Measurements from ENCODE around the gene ADAMTS19. TPM values are rescaled to one million over a fixed set of nuclear protein-coding genes. Genes with fewer than 3 reads are reported as not detected.

Gene ADAMTS19
- total RNA-seq, 1 experiment from 2014 or later, result not detected

DNA sequence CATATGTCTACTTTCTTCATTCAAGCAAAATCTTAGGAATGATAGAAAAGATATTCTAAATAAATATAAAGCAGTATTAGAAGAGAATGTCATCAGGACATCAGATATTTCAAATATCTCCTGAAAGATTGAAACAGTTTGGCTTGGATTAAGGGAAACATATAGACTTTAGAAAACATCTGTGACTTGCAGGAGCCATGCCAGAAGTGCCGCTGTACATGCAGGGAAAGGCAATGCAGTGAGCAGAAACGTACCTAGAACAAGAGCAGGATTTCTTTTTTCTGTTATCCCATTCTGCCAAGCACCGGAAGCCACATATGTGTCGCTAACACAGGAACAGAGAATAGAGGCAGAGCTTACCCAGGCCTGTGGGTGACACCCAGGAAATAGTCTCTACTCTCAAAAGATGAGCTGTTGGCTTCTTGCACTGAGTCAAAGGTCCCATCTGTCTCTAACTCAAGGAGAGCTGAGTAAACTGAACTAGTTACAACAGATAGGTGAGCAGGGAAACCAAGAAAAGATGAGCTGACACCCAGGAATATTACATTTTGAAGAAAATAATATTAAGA is 5.8 kb downstream of the ADAMTS19 start:
- no peak for DNase-seq (ENCODE audit: low spot score)

- DNase-seq (ENCODE audit: low spot score), result no peak
Observed at GRCh38 chr5:129474544-129474943, 14.4 kb downstream of the ADAMTS19 start.

GRCh38 chr5:129476751-129477150 is 16.7 kb downstream of the ADAMTS19 start:
- no peak for DNase-seq (ENCODE audit: low spot score)

DNA sequence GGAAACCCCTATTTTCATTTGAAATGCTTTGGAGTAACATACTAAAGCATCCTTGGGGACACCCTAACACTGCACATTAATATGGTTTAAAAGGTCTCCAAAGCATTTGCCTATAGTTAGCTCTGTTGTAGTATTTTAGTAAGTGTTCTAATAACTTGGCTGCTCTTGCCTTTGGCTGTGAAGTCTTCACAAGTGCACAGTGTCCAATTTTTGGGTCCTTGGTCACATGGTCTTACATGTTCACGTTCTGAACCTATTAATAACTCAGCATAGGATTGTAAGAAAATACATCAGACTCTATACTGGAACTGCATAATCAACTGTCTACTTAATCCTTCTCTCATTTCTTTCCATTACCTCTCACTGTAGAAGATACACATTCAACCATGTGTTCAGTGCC is 17.4 kb downstream of the ADAMTS19 start:
- no peak for DNase-seq (ENCODE audit: low spot score)

DNA sequence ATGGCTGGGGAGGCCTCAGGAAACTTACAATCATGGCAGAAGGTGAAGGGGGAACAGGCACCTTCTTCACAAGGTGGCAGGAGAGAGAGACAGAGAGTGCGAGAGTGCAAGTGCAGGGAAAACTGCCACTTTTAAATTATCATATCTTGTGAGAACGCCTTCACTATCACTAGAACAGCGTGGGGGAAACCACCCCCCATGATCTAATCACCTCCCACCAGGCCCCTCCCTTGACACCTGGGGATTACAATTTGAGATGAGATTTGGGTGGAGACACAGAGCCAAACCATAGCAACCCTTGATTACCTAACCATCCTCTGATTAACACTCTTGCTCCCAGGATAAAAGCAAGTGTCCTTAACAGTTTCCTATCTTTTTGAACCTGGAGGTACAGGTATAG is 21.1 kb downstream of the ADAMTS19 start:
- DNase-seq (ENCODE audit: low spot score), result no peak

DNA sequence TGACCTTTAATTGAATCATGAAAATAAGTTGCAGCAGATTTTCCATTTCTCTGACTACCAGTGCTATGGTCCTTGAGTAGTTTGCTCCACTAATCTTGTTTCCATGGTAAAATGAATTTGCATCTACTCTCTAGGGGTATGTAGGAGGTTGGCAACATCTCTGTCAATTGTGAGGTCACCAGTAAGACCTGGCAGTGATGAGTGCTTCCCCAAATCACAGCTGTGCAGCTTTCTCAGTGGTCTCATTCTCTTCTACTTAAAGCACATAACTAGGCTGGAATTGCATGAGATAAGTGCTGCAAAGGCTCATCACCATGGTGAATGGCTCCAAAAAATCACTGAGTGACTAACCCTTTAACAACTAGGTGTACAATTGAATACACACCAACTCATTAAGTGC is 36.3 kb downstream of the ADAMTS19 start:
- no peak for DNase-seq (ENCODE audit: low spot score)

DNA sequence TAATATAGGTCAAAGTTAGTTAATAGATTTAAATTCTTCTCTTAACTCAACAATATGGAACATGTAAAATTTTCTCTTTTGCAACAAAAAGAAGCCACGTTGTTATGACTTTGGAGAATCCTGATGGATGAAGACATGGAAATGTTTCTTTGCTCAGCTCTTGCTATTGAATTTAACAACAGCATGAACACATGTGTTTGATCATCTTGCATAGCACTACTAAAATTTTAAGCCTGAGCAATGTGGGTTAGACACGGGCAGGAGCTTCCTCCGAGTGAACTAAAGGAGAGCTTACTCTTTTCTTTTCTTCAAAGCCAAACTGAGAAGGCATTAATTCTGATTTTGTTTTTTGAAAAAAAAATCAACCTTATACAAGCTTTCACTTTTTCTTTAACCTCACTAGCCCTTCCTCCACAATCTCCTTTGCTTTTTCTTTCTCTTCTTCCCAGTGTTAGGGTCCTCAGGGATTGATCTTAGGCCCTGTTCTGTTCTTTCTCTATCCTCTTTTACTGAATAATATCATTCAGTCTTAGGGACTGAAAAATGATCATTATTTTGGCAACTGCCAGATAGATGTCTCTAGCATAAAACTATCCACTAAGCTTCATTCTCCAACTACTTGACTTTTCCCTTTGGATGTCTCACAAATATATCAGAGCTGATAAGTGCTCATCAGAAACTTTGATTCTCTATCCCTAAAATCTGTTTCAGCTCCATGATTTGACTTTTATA is 36.9 kb downstream of the ADAMTS19 start:
- no peak for DNase-seq (ENCODE audit: low spot score)

DNA sequence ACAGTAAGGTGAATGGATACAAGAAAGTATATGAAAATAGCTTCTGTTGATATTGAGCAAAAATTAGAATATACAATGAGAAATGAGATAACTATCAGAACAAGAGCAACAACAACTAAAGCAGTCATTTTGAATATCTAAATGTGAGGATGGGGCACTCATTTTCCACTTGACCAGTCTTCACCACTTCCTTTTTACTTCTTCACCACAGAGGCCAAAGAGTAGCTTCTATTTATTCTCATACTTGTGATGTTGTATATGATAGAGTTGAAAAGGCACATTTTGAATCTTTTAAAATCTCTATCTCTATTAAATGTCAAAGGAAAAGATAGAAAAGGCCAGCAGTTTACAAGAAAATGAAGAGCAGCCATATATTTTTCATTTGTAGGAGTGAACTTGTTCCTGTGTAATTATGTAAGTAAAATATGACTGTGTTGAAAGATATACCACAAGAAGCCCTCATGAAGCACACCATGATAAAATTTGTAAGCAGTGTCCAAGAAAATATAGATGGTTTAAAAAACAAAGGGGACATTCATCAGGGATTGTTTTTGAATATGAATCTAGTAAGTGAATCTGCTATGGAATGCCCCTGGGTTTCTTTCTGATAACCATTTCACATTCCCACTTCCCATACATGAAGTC is 39.2 kb downstream of the ADAMTS19 start:
- DNase-seq (ENCODE audit: low spot score), result no peak

DNA sequence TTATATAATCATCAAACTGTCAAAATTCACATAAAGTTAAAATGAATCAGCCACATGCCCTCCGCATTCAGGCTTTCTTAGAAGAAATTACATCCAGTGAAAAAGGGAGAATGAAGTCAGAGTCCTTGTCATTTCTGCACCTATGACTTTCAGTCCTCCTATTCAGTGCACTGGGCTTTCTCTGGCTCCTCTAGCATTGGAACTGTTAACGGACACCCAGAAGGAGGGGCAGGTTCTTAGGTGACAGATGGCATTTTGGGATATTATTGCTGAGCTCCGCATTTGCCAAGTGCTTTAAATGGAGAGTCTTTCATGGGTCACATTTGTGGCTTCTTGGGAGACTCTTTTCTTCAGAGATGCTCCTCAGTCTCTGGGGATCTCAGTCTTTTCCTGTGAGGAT is 40.0 kb downstream of the ADAMTS19 start:
- no peak for DNase-seq (ENCODE audit: low spot score)

DNA sequence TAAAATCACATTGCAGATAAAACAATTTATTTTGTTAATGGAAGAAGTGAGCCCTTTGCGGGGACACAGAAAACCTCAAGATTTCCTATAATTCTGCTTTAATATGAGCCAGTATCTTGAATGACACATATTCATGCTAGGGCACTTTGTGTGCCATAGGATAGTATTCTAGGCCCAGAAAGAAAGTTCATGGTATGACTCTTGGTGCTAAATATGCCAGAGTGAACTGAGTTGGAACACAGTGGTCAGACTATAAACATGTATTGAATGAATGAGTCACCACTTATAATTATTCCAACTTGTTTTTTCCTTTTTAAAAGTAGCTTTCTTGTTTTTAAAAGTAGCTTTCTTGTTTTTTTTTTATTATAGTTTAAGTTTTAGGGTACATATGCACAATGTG is 46.0 kb downstream of the ADAMTS19 start:
- DNase-seq (ENCODE audit: low spot score), result no peak

GRCh38 chr5:129506950-129507349 is 46.9 kb downstream of the ADAMTS19 start:
- DNase-seq (ENCODE audit: low spot score), result no peak

- DNase-seq (ENCODE audit: low spot score), result no peak
Observed at GRCh38 chr5:129507527-129507926, 47.4 kb downstream of the ADAMTS19 start.

GRCh38 chr5:129508606-129509005 is 48.5 kb downstream of the ADAMTS19 start:
- no peak for DNase-seq (ENCODE audit: low spot score)

DNA sequence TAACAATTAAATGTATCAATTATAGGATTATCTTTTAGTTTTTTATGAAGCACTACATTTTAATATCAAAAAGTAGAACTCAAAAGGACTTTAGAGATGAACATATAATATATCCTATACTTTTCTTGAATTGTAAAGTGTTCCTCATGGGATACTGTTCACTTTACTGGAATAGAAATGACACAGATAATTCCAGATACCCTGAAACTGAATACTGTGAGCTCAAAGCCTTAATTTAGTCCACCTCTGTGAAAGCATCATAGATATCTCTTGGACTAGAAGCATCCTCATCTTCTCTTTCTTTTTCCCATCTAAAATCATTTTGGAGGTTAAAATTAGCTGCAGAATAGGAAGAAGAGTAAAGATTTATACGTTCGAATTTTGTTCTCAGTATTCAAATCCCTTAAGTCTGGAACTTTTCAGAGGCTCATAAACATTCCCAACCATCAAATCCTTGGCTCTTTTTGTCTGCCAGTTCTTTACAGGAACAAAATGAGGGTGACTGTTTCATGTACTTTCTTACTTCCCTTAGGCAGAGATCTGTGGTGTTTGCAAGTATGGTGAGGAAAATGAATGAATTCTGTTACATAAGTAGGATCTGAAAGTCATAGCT is 49.4 kb downstream of the ADAMTS19 start:
- no peak for DNase-seq (ENCODE audit: low spot score)

DNA sequence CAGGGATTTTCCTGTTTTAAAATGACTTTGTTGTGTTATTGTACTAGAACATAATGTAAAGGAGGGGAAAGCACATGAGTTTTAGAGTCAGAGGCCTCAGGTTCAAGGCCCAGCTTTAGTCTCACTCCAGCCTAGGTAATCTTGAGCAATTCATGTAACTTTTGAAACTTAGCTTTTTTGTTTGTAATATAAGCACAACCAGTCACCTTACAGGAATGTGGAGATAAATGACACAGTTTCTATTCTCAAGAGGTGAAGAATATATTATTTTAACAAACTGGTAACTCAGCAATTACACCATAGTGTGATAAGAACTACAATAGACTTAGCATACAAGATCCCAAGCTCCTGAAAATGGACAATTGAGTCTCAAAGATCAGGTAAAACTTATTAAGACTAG is 51.2 kb downstream of the ADAMTS19 start:
- no peak for DNase-seq (ENCODE audit: low spot score)

- no peak for DNase-seq (ENCODE audit: low spot score)
Observed at GRCh38 chr5:129541051-129541450, 81.0 kb downstream of the ADAMTS19 start.

- DNase-seq (ENCODE audit: low spot score), result peak; percentile 64
Observed at GRCh38 chr5:129541648-129542251, 81.7 kb downstream of the ADAMTS19 start.

- DNase-seq (ENCODE audit: low spot score), result no peak
Observed at GRCh38 chr5:129547137-129547536, 87.0 kb downstream of the ADAMTS19 start.

- DNase-seq (ENCODE audit: low spot score), result no peak
Observed at GRCh38 chr5:129554134-129554904, 94.2 kb downstream of the ADAMTS19 start.

- DNase-seq (ENCODE audit: low spot score), result no peak
Observed at GRCh38 chr5:129563585-129563984, 103.5 kb downstream of the ADAMTS19 start.

GRCh38 chr5:129569295-129569694 is 109.2 kb downstream of the ADAMTS19 start:
- DNase-seq (ENCODE audit: low spot score), result no peak
